K562 (cell line): Measurements from ENCODE around the gene ZBTB42.

Experiments
- BHLHE40 ChIP-seq: IDR thresholded peaks from 2 replicates; pipeline ENCODE4 v1.6.1; 2011; ENCODE audit warnings: low read length, improper control_type of control experiment
- CTCF ChIP-seq, 3 experiments: IDR thresholded peaks in 2 of 3; conservative IDR thresholded peaks in 1 of 3; 2 replicates each; pipeline ENCODE4 v1.5.1; 2011 to 2012; ENCODE audit warnings: low read length in 3 of 3, mild to moderate bottlenecking in 3 of 3, control low read depth in 2 of 3, improper control_type of control experiment in 1 of 3, inconsistent platforms in 1 of 3, low read depth in 1 of 3, mixed read lengths in 1 of 3, moderate library complexity in 1 of 3; ENCODE audit not compliant: insufficient read depth in 2 of 3
- DLX4 ChIP-seq: fragments of 250-450 bp; sonication (Bioruptor Pico); IDR thresholded peaks from 2 replicates; pipeline ENCODE4 v1.6.1; 2021; ENCODE audit warnings: mild to moderate bottlenecking
- EGR1 ChIP-seq: fragments of 450-650 bp; conservative IDR thresholded peaks from 2 replicates; pipeline ENCODE4 v1.6.1; 2017; ENCODE audit warnings: mild to moderate bottlenecking
- ESRRA ChIP-seq: fragments of 450-650 bp; IDR thresholded peaks from 2 replicates; pipeline ENCODE4 v1.6.1; 2014; ENCODE audit warnings: low read depth, mild to moderate bottlenecking, moderate library complexity, borderline replicate concordance
- EZH2 ChIP-seq: IDR thresholded peaks from 2 replicates; pipeline ENCODE4 v1.6.1; 2012; ENCODE audit warnings: low read depth, mild to moderate bottlenecking, inconsistent platforms, low read length, borderline replicate concordance
- LEF1 ChIP-seq: fragments of 450-650 bp; IDR thresholded peaks from 2 replicates; pipeline ENCODE4 v1.6.1; 2016; ENCODE audit warnings: mild to moderate bottlenecking
- RBFOX2 ChIP-seq: fragments of 200-400 bp; formaldehyde crosslinking; IDR thresholded peaks from 2 replicates; pipeline ENCODE4 v1.6.1; 2017; ENCODE audit warnings: low read depth, mild to moderate bottlenecking, low read length, moderate library complexity
- RCOR1 ChIP-seq, 2 experiments: IDR thresholded peaks; 2 replicates each; pipeline ENCODE4 v1.6.1; 2012; ENCODE audit warnings: low read depth in 2 of 2, low read length in 2 of 2, borderline replicate concordance in 1 of 2, improper control_type of control experiment in 1 of 2
- TAF15 ChIP-seq: fragments of 200-400 bp; formaldehyde crosslinking; IDR thresholded peaks from 2 replicates; pipeline ENCODE4 v1.6.1; 2017; ENCODE audit warnings: mild to moderate bottlenecking, low read depth, low read length, moderate library complexity
- ZNF740 ChIP-seq, 3 experiments: fragments of 200-800 bp in 1 of 3; sonication (Bioruptor generic) in 1 of 3; sonication (generic) in 1 of 3; formaldehyde crosslinking in 1 of 3; IDR thresholded peaks; 2 replicates each; pipeline versions ENCODE4 v1.6.1 to v1.8.0; 2016 to 2022; ENCODE audit warnings: mild to moderate bottlenecking in 2 of 3, missing compliant biosample characterization in 2 of 3, missing genetic modification characterization in 2 of 3, missing genetic modification reagents in 1 of 3
- ZNF76 ChIP-seq: fragments of 250-450 bp; sonication (Bioruptor Pico); IDR thresholded peaks from 2 replicates; pipeline ENCODE4 v1.4.0; 2020; ENCODE audit warnings: mild to moderate bottlenecking, moderate library complexity, borderline replicate concordance
- ZNF785 ChIP-seq: fragments of 250-450 bp; sonication (Bioruptor Pico); IDR thresholded peaks from 2 replicates; pipeline ENCODE4 v1.4.0; 2020; ENCODE audit warnings: mild to moderate bottlenecking

GRCh38 chr14:104786091-104786586 lies 14.8 kb upstream of the ZBTB42 start:
- no peak for TF ChIP-seq EGR1
- no peak for TF ChIP-seq ZNF740 (CRISPR knock-in tag; IDR thresholded peaks at IDR 0.05)
- no peak for TF ChIP-seq ZNF740 (tag; IDR thresholded peaks at IDR 0.05)
- no peak for TF ChIP-seq DLX4 (CRISPR knock-in tag)
- no peak for TF ChIP-seq ZNF785 (CRISPR knock-in tag)
- no peak; the same call in none of the 2 replicates for TF ChIP-seq RBFOX2
- no peak for TF ChIP-seq ESRRA
- no peak for TF ChIP-seq EZH2
- TF ChIP-seq CTCF (IDR thresholded peaks at IDR 0.05 in 2 of 3, conservative IDR thresholded peaks at IDR 0.05 in 1 of 3; ENCODE audit: insufficient read depth in 2 of 3, low read depth in 1 of 3, low read length in 3 of 3), result no peak
- no peak for TF ChIP-seq TAF15
- no peak for TF ChIP-seq ZNF76 (CRISPR knock-in tag)
- TF ChIP-seq BHLHE40, result no peak
- no peak for TF ChIP-seq LEF1
- TF ChIP-seq RCOR1 (IDR thresholded peaks at IDR 0.05; ENCODE audit: borderline replicate concordance in 1 of 2, low read depth in 2 of 2, low read length in 2 of 2), result no peak
